Progenitor cell of endocrine pancreas (in vitro differentiated cells): ENCODE data around the gene INPP4A. TPM values are rescaled to one million over a fixed set of nuclear protein-coding genes. Genes with fewer than 3 reads are reported as not detected.

Experiments
- DNase-seq: peaks from one replicate; pipeline ENCODE4 v3.0.0; 2021; ENCODE audit warnings: low spot score; ENCODE audit not compliant: unreplicated experiment
- H3K27ac Mint-ChIP-seq: 2 replicates; pipeline ENCODE4 v1.8.0; 2021; ENCODE audit warnings: mild to moderate bottlenecking, moderate library complexity, mixed read lengths
- H3K27me3 Mint-ChIP-seq: 2 replicates; pipeline ENCODE4 v1.8.0; 2021; ENCODE audit warnings: mixed read lengths
- H3K36me3 Mint-ChIP-seq: 2 replicates; pipeline ENCODE4 v1.8.0; 2022; ENCODE audit warnings: mixed read lengths; ENCODE audit not compliant: insufficient read depth
- H3K4me1 Mint-ChIP-seq: 2 replicates; pipeline ENCODE4 v1.8.0; 2021; ENCODE audit warnings: low read depth, mixed read lengths
- H3K4me3 Mint-ChIP-seq: 2 replicates; pipeline ENCODE4 v1.8.0; 2021; ENCODE audit warnings: low read depth, mild to moderate bottlenecking, moderate library complexity, mixed read lengths
- H3K9me3 Mint-ChIP-seq: 2 replicates; pipeline ENCODE4 v1.8.0; 2021; ENCODE audit warnings: low read depth, mixed read lengths
- total RNA-seq: library from RNA; stranded (reverse); gene quantifications from 2 replicates; pipeline ENCODE4 v1.2.1, GENCODE V29; 2021
- TF ChIP-seq, protein P1 (sequence below): fragments of 200-600 bp; sonication (generic); IDR thresholded peaks from one replicate; pipeline ENCODE4 v1.5.0; 2021; ENCODE audit warnings: antibody characterized with exemption, mild to moderate bottlenecking; ENCODE audit not compliant: unreplicated experiment

Gene INPP4A
- total RNA-seq, 1 donor from 2014 or later: 33.0 TPM

DNA sequence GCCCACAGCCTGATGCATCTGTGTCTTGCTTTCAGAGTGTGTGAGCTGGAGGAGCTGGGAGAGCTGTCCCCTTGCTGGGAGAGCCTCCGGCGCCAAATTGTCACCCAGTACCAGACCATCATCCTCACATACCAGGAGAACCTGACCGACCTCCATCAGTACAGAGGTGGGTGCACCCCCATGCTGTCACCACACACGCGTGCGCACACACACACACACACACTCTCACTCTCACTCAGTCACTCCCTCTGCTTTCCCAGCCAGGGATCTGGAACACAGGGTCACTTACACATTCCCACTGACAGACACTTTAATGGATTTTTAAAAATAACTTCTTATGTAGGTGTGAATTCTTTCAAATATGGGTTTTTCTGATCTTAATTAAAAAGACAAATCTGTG, 99.2 kb downstream of the INPP4A start:
- H3K4me3 Mint-ChIP-seq: no peak overlapping the region
- H3K36me3 Mint-ChIP-seq: peaks cover 14% of the 10 kb centered on the region
- H3K4me1 Mint-ChIP-seq: no peaks in the 10 kb centered on the region
- H3K27me3 Mint-ChIP-seq: no peaks in the 10 kb centered on the region
- no peaks in the 10 kb centered on the region for H3K9me3 Mint-ChIP-seq
- no peak overlapping the region for H3K27ac Mint-ChIP-seq
- TF ChIP-seq, protein P1, sequence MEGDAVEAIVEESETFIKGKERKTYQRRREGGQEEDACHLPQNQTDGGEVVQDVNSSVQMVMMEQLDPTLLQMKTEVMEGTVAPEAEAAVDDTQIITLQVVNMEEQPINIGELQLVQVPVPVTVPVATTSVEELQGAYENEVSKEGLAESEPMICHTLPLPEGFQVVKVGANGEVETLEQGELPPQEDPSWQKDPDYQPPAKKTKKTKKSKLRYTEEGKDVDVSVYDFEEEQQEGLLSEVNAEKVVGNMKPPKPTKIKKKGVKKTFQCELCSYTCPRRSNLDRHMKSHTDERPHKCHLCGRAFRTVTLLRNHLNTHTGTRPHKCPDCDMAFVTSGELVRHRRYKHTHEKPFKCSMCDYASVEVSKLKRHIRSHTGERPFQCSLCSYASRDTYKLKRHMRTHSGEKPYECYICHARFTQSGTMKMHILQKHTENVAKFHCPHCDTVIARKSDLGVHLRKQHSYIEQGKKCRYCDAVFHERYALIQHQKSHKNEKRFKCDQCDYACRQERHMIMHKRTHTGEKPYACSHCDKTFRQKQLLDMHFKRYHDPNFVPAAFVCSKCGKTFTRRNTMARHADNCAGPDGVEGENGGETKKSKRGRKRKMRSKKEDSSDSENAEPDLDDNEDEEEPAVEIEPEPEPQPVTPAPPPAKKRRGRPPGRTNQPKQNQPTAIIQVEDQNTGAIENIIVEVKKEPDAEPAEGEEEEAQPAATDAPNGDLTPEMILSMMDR: no peak
- DNase-seq: no peak

GRCh38 chr2:98545591-98545990, 100.9 kb downstream of the INPP4A start:
- Mint-ChIP-seq H3K27ac (no peak overlapping the region), H3K36me3 (peaks cover 10% of the 10 kb centered on the region), H3K4me1 (no peaks in the 10 kb centered on the region), H3K9me3 (no peaks in the 10 kb centered on the region), H3K27me3 (no peaks in the 10 kb centered on the region), H3K4me3 (no peak overlapping the region)
- TF ChIP-seq, protein P1: no peak
- DNase-seq: no peak

- TF ChIP-seq, protein P1: no peak
- Mint-ChIP-seq H3K36me3 (peaks cover 11% of the 10 kb centered on the region), H3K4me3 (no peak overlapping the region)
Observed at GRCh38 chr2:98546186-98546585, 101.5 kb downstream of the INPP4A start.

GRCh38 chr2:98547092-98547790, 102.6 kb downstream of the INPP4A start:
- H3K27ac Mint-ChIP-seq: no peak overlapping the region
- H3K36me3 Mint-ChIP-seq: peaks cover 11% of the 10 kb centered on the region
- TF ChIP-seq, protein P1: no peak
- no peak for DNase-seq
- H3K4me1 Mint-ChIP-seq: no peaks in the 10 kb centered on the region
- no peak overlapping the region for H3K4me3 Mint-ChIP-seq
- H3K9me3 Mint-ChIP-seq: no peaks in the 10 kb centered on the region
- H3K27me3 Mint-ChIP-seq: no peaks in the 10 kb centered on the region

More at GRCh38 chr2:98546186-98546585, 101.5 kb downstream of the INPP4A start:
- Mint-ChIP-seq H3K9me3 (no peaks in the 10 kb centered on the region), H3K27ac (no peak overlapping the region), H3K27me3 (no peaks in the 10 kb centered on the region), H3K4me1 (no peaks in the 10 kb centered on the region)
- DNase-seq: no peak

DNA sequence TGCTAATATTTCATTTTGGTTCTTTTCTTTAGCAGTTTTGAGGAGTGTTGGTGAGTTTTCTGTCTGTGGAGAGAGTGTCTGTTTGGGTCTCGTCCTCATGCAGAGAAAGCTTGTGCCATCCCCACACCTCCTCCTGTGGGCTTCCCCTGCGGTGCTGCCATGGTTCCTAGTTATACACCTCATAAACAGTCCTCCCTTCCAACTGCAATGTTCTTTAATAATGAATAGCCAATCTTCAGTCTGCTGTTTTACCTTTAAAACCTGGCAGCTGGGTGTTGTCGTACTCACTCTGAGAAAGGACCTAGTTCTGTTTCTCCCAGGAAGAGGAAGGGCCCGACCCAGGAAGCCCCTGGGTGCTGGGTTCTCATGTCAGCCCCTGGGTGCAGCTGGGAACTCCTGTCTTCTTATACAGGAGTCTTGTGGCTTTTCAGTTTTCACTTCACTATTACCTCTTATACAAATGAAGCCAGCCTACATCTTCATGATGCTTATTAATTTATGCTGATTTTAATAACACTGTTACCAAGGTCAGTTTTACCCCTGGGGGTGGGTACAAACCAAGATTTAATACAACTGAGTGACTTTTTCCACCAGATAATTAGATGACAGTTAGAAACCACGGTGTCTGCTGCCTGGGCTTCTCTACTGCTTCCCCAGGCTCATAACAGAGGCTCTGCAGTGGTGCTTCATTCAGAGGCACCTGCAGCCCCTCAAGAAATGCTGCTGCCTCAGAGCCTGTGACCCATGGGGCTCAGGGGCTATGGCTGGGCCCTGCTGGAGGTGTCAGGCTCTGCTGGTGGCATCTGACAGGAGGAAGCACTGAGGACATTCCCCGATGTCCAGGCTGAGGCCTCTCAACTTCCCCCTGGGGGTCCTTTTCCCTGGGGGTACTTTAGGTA, 104.5 kb downstream of the INPP4A start:
- no peaks in the 10 kb centered on the region for H3K9me3 Mint-ChIP-seq
- no peaks in the 10 kb centered on the region for H3K4me1 Mint-ChIP-seq
- peaks cover 13% of the 10 kb centered on the region for H3K36me3 Mint-ChIP-seq

More for the DNA sequence above, 104.5 kb downstream of the INPP4A start:
- no peak overlapping the region for H3K4me3 Mint-ChIP-seq
- no peak overlapping the region for H3K27ac Mint-ChIP-seq
- no peaks in the 10 kb centered on the region for H3K27me3 Mint-ChIP-seq
- no peak for DNase-seq
- TF ChIP-seq, protein P1: no peak
